ENCODE measurements around the gene ARF5.
A peak's percentile ranks its signal among the peaks of the same experiment; 100 is the strongest.

The ARF5 gene

DNA sequence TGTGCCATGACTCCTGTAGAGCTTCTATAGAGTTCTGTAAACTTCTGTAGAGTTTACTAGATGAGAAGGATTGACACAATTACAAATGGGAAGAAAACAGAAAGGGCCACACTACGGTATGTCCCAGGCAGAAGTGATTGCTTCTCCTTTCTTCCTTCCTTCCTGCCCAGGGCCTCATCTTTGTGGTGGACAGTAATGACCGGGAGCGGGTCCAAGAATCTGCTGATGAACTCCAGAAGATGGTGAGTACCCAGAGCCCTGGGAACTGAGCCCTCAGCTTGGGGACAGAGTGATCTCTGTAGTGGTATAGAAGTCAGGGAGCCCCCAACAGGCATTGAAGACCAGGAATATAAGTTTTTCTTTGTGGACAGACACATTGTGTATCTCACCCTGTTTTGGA is 1.7 kb downstream of the ARF5 start:
- DNase-seq, result no peak

DNA sequence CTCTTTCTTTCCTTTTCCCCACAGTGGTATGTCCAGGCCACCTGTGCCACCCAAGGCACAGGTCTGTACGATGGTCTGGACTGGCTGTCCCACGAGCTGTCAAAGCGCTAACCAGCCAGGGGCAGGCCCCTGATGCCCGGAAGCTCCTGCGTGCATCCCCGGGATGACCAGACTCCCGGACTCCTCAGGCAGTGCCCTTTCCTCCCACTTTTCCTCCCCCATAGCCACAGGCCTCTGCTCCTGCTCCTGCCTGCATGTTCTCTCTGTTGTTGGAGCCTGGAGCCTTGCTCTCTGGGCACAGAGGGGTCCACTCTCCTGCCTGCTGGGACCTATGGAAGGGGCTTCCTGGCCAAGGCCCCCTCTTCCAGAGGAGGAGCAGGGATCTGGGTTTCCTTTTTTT is 3.0 kb downstream of the ARF5 start:
- DNase-seq, result no peak

DNA sequence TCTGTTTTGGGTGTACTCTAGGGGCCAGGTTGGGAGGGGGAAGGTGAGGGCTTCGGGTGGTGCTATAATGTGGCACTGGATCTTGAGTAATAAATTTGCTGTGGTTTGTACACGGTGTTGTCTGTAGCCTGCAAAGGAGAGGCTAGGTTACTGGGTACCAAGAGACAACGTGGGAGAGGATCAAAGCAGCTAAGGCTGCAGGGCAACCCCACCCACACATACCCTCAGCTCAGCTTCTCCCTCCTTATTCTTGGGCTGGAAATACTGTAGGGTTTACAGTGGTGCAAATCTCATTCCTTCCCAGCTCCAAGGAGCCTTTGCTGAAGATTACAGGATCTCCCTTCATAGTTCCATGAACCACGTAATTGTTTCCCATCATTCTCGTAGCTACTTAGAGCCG is 3.4 kb downstream of the ARF5 start:
- no peak for DNase-seq

DNA sequence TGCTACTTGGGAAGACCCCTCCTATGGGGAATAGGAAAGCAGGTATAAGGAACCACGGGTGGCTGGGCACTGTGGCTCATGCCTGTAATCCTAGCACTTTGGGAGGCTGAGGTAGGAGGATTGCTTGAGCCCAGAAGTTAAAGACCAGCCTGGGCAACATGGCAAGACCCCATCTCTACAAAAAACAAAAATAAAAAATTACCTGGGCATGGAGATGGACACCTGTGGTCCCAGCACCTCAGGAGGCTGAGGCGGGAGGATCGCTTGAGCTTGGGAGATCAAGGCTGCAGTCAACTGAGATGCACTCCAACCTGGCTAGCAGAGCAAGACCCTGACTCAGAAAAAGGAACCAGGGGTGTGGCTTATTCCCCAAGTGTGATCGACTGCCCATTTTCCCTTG is 4.3 kb downstream of the ARF5 start:
- no peak for DNase-seq

DNA sequence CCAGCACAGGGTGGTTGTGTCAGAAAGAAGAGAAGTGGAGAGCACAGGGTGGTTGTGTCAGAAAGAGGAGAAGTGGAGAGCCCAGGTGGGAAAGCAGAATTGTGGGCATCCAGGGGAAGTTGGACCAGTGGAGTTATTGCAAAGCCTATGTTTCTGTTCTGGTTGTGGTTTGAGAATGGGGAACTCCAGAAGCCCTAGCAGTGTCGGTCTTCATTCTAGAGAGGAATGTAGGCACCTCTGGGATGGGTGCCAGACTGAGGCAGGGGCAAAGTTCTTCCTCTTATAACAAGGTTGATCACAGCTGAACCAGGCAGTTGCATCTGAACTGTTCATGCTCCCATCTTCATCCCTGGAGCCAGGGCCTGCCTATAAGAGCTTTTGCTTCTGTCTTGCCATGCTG is 6.3 kb downstream of the ARF5 start:
- peak; percentile 74 for DNase-seq

DNA sequence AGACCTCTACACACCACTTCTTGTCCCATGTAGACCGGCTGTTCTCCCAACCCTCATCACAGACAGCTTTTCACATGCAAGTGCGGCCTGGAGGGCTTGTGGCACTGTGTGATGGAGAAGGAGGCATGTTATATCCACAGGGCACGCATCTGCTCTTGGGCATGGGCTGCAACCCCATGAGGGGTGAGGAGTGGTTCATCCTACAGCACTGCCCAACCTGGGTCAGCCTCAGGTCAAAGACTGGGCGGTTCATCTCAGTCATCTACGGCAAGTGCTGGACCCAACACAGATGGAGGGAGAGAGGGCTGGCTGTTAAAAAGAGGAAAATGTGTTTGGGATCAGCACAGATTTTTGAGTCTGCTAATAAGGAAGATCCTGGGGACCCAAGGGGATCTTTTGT is 7.5 kb downstream of the ARF5 start:
- no peak for DNase-seq

DNA sequence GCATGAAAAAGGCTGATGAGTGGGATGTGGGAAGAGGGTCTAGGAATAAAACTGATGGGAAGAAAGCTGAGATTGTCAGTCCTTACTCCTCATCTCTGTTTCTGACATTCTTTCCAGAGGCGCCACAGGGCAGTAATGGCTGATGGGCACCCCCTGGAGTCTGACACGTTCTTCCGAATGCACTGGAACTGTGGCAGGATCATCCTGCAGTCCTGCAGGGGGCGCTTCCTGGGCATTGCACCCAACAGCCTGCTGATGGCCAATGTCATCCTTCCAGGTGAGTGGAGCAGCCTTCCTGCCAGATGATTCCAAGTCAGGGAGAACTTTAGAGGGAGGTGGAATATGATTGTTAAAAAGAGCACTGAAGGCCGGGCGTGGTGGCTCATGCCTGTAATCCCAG is 10.1 kb downstream of the ARF5 start:
- DNase-seq, result no peak

DNA sequence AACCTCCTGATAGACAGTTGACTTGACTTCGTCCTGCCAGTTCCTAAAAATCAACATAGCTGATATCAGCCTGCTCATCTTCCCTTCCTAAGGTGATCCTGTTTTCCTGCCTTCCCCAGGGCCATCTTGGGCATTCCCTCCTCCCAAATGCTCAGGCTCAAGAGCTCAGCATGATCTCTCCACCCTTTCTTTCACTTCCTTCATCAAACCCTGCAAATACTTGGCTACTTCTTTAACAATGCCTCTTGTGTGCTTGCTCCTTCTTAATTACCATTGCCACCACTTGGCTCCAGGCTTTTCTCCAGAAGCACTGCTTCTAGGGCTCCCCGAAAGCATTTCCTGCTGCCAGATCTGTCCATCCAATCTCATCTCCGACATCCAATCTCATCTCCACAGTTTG is 12.7 kb downstream of the ARF5 start:
- no peak for DNase-seq

DNA sequence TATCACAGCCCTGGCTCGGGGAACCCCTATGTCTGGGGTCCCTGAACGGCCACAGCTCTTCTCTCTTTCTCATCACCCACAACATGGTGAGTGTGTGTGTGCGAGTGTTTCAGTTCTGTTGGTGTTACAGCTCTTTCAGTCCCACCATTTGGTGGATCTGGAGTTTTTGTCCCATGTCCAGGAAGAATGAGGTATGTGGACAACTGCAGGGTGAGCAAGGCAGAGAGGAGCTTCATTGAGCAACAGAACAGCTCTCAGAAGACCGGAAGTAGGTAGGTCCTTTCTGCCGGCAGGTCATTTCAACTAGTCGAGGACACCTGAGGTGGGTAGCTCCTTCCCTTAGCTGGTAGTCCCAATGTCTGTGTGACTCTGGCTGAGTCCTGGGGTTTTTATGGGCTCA is 20.2 kb downstream of the ARF5 start:
- no peak for DNase-seq

DNA sequence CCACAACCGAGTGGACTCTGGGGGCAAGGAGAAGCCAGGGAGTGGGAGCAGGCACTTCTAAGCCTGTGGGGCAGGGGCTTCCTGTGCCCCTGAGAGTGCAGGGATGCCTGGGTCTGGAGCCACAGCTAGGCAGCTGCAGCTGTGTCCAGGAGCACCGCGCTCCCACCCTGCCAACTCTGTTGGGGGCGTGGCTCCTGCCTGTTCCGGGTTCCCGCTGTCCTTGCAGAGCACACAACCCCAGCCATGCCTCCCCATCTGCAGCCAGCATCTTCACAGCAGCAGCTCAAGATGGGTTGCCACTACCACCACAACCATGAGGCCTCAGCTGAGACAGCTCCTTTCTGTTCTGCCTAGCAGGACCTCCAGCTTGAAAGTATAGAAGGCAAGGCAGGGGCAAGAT is 21.1 kb downstream of the ARF5 start:
- no peak for DNase-seq

DNA sequence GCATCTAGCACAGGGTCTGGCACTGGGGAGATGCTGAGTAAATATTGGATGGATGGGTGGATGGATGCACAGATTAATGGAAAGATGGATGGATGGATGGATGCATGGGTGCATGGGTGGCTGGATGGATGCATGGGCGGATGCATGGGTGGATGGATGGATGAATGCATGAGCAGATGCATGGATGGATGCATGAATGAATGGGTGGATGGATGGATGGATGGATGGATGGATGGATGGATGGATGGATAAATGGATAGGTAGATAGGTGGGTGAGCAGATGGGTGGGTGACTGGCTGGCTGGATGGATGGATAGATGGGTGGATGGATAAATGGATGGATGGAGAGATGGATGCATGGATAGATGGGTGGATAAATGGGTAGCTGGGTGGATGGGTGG is 24.1 kb downstream of the ARF5 start:
- DNase-seq, result no peak

DNA sequence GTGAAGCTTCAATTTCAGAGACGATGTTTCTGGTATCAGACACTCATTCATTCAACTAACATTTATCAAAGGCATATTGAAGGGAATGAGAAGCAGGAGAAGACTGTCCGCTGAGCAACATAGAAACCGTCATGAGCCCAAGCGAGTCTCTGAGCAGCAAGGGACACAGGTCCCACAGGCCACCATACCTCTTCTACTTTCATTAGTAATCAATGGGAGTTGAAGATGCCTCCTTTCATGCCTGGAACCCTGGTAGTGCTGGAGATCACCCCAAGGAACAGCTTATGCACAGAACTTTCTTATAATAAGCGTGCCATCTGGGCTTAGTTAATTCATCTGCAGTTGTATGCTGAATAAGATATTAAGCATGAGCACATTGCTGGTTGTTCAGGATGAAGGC is 28.5 kb downstream of the ARF5 start:
- no peak for DNase-seq

DNA sequence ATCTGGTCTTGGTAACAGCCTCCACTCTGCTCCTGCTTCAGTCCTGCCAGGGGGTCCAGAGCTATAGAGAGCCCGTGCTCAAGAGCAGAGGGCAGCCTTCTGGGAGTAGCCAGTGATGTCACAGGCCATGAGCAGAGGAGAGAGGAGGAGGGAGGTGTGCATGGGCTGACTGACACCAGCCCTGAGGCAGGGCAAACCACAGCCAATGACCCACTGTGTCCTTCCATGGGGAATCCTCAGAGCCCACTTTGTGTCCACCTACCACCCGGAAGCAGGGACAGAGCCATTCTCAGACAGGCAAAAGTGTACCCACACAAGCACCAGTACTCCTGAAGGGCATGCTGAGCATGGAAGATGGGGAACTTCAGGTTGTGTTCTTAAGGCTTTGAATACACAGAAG is 29.8 kb downstream of the ARF5 start, which contains the start of gene PAX4:
PAX4 (minus strand) TSS at position 101 of the 400 bp plus-strand sequence. CDS start 2,214 bp downstream, outside the sequence.
- no peak for DNase-seq

DNA sequence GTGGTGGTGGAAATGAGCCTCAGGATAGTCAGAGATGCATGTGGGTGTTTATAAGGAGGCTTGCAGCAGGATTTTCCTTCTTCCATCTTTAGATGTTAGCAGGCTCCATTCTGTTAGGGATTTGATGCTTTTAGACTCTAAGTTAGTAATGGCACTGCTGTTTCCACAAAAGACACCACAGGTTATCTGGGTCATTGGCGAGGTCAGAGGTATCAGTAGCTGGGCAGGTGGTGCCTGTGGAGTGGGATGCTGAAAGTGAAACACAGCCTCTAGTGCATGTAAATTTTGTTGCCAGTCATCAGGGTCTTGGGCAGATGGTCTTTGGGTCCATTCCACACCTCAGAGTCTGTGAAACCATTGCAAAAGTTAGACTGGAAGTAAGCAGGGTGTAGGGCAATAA is 30.6 kb downstream of the ARF5 start:
- no peak for DNase-seq

DNA sequence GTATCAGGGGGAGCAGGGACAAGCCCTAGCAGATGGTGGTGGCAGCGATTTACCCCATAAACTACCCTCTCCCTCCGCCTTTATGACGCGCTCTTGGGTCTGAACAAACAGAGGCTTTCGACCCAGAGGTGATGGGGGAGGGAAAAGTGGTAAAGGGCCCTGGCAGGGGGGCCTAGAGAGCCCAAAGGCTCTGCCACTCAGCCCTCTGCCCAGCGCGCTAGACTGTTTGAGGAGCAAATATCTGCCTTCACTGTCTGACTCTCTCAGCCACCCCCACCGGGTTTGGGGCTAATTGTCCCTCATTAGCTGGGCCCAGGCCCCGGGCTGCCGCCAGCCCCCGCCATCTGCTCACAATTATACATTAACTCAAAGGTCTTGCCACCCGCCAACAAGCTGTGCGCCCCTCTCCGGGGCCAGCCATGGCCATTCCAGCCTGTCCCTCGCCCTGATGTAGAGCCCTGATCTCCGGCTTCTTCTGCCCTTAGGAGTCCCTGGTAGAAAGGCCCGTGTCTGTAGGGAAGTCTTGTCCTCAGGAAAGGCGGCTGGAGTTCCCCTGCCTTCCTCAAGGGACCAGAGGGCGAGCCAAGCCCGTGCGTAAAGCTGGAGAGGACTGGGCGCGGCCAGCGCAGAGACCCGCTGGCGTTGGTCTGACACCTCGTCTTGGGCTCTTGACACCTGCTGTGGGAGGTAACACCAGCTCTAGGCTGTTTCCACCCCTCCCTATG is 31.6 kb downstream of the ARF5 start:
- DNase-seq, result no peak

DNA sequence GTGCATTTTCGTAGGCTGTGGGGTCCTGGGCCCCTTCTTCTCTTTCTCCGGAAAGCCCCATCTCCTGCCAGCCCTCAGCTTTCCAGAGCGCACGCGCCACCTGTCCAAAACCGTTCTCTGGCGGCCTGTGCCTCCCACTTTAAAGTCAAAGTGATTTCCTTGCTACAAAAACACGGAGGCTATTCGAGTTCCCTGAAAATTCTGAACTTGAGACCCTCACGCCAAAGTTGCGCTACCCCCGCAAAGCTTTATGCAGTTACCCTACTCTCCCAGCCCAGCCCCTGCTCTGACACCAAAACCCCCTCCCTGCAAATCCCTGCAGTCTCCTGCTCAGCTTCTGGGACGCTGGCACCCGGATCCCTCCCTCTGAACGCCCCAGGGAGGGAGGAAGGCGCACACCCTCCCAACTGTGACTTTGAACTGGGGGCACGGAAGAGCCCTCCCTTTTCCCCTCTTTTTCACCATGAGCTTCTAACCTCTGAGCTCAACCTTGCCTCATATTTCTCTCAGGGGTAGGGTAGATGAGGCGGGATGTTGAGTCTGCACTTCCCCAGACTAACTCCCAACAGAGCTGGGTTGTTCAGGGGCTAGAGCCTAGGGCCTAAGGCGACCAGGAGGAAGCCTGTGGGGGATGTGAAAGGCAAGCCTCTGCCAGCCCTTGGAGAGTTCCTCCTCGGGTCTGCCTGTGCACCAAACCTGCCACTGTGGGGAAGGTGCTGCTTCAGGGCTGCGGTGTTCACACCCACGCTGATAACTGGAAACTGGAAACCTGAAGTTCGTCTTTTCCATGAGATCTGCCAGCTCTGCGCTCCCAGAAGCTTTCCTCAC is 32.4 kb downstream of the ARF5 start:
- no peak for DNase-seq

DNA sequence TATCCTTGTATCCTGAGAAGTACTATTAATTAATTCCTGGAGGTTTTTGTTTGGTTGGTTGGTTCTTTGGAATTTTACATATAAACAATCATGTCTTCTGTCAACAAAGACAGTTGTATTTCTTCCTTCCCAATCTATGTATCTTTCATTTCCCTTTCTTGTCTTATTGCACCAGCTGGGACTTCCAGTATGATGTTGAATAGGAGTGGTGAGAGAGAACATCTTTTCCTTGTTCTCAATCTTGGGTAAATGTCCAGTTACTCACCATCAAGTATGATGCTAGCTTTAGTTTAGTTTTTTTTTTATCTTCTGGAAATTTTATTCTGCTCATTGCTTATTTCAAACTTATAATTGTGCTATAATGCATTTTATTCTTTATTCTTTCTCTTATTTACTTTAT is 37.1 kb downstream of the ARF5 start:
- DNase-seq, result no peak

DNA sequence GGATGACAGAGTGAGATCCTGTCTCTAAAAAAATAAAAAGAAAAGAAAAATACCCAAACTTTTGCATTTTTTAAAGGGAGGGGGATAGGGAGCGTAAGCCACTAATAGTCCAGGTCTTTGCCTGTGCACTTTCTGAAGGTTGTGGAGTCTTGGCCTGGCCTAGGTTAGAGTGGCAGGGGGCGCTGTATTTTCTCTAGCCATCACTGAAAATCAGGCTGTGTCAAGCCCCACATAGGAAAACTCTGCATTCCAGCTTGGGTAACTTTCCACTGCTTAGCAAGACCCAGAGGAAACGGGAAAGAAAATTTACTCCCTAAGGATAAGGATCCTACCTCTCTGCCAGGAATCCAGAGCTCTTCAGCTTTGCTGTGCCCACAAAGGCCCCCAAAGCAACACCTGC is 40.2 kb downstream of the ARF5 start:
- DNase-seq, result no peak

DNA sequence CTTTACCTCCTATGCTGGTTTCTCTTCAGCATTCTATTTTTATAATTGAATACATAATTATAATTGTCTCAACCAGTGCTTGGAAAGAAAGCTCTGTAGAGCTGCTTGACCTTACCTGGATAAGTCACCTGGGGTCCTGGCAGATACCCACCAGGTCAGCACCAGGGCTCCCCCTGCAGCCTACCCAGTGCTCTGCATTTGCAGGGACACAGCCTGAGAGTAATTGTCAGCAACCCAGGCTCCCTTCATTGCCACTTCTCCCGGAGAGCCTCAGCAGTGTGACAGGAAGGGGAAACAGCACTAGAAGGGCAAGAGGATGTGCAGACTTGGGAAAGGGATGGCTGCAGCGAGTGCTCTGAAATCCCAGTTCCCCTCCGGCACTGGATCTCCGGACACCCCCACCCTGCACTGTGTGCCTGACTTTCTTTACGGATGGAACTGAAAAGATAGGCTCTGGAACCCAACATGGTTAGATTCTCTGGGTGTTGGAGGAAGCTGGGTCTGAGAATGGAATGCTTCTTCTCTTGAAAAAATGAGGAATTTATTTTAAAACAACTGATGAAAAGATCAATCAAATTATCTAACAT is 41.1 kb downstream of the ARF5 start:
- DNase-seq, result no peak

DNA sequence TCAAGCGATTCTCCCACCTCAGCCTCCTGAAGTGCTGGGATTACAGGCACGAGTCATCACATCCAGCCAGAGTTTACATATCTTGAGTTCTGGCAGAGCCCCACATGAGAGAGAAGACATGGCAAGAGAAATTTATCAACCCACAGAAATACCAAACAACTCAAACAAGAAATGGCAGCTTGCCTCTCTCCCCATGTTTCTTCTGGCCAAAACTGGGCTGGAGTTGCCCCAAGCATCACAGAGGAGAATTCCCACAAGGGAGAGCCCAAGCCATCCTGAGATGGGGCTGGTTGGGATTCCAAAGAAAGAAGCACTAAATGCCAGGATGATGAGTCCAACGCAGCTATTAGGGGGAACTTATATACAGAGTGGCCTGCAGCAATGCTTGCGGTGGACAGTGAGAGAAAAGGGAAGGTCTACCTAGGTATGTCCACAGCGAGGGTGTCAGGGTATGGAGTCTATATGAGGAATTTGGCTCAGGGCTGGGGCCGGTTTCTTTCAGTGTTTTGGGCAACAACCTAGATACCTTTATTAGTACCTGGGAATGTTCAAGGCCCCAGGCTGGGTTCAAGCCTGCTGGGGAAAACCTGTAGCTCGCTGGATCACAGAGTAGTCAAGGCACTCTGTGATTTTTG is 44.2 kb downstream of the ARF5 start:
- DNase-seq, result no peak

DNA sequence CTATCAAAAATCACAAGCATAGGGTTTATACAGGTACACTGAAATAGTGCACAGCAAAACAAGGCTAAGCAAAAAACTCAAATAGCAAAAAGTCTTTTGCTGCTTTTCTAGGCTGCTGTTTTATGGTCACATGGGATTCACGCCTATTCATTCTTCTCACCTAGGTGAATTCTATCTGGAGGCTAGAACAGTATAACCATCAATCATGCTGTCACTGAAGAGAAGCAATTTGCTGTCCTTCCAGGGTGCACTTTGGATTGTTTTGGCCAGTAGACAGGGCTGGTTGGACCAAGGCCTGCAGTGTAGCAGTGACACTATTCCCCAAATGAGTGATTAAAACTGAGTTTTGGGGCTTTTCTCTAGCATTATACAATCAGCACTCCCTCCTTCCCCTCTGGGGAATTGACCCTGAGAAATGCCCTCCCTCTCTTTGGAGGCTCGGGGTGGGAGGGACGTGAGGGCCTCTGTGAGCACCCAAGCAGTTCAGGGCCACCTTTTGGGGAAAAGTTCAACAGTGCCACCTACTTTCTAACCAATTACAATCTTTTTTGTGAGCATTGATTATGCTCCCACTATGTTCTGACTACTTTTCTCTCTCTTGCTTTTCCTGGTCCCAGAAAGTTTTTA is 47.6 kb downstream of the ARF5 start:
- DNase-seq, result no peak

DNA sequence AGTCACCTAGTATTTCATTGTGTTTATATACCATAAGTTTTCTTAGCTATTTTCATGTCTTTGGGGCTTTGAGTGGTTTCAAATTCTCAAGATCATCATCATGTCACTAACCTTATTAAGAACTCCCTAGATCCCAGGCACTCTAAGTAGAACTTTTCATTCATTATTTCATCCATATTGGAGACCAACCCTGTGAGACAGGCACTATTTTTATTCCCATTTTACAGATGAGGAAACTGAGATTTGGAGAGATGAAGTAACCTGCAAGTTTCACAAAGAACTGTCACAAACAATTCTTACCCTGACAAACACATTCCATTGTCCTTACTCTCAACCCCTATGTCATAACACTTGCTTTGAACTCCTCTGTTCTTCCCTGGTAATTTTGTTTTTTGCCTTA is 50.0 kb downstream of the ARF5 start:
- DNase-seq, result no peak

Measured in SIG-M5 (cell line).